ENCODE data around the gene PUM2.

DNA sequence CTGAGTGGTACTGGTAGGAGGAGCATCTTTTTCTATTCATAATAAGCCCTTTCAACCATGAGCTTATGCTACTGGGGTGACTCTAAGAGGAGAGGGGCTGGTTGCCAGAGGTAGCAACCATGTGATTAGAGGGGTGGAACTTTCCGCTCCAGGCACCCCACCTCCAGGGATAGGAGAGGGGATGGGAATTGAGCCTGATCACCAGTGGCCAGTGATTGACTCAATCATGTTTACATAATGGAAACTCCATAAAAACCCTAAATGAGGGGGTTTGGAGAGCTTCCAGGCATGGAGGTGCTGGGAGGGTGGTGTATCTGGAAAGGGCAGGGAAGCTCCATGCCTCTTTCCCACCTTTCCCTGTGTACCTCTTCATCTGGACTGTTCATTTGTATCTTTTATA, 49.7 kb upstream of the PUM2 start:
- TF ChIP-seq POLR2AphosphoS5 (IDR thresholded peaks at IDR 0.05; ENCODE audit: low read depth, low read length) (no peak), SIN3A (IDR thresholded peaks at IDR 0.05; ENCODE audit: borderline replicate concordance, insufficient read depth, low read depth, low read length) (no peak)
- TF ChIP-seq, protein P1, sequence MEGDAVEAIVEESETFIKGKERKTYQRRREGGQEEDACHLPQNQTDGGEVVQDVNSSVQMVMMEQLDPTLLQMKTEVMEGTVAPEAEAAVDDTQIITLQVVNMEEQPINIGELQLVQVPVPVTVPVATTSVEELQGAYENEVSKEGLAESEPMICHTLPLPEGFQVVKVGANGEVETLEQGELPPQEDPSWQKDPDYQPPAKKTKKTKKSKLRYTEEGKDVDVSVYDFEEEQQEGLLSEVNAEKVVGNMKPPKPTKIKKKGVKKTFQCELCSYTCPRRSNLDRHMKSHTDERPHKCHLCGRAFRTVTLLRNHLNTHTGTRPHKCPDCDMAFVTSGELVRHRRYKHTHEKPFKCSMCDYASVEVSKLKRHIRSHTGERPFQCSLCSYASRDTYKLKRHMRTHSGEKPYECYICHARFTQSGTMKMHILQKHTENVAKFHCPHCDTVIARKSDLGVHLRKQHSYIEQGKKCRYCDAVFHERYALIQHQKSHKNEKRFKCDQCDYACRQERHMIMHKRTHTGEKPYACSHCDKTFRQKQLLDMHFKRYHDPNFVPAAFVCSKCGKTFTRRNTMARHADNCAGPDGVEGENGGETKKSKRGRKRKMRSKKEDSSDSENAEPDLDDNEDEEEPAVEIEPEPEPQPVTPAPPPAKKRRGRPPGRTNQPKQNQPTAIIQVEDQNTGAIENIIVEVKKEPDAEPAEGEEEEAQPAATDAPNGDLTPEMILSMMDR (IDR thresholded peaks at IDR 0.05), result no peak
